HEK293 (cell line): Measurements from ENCODE around the gene PDZD4.

Experiments
- CTCF ChIA-PET: fragments of 350-600 bp; formaldehyde crosslinking; extraction: SDS; loops from one replicate; lab custom pipeline; 2021; ENCODE audit warnings: antibody characterized with exemption; lab: Yijun Ruan, JAX
- POLR2A ChIA-PET: fragments of 300-600 bp; formaldehyde crosslinking; extraction: SDS; loops from one replicate; lab custom pipeline; 2020; ENCODE audit warnings: antibody characterized with exemption, inconsistent platforms; lab: Yijun Ruan, JAX
- H3K27ac ChIP-seq: fragments of 200-500 bp; sonication (Bioruptor generic); 2 replicates; pipeline ENCODE4 v1.5.1; 2014; ENCODE audit warnings: low read depth, low read length, control low read depth, inconsistent platforms; ENCODE audit errors: extremely low read depth
- H3K36me3 ChIP-seq, 2 experiments: fragments of 200-500 bp in 1 of 2; sonication (Bioruptor generic) in 1 of 2; 1 replicate in 1 of 2; 2 replicates in 1 of 2; pipeline ENCODE4 v1.5.1; 2014 to 2017; ENCODE audit warnings: inconsistent platforms in 2 of 2, low read length in 2 of 2; ENCODE audit not compliant: control insufficient read depth in 2 of 2, insufficient read depth in 1 of 2
- H3K4me1 ChIP-seq: fragments of 200-500 bp; sonication (Bioruptor generic); 2 replicates; pipeline ENCODE4 v1.5.1; 2014; ENCODE audit warnings: mild to moderate bottlenecking, low read length, inconsistent platforms; ENCODE audit not compliant: control insufficient read depth, insufficient read depth
- H3K4me3 ChIP-seq: 2 replicates; pipeline ENCODE4 v1.5.1; 2011; ENCODE audit warnings: low read depth, mild to moderate bottlenecking, control low read depth, low read length, moderate library complexity
- H3K9me3 ChIP-seq: fragments of 200-500 bp; sonication (Bioruptor generic); 2 replicates; pipeline ENCODE4 v1.5.1; 2014; ENCODE audit warnings: low read depth, low read length, inconsistent platforms; ENCODE audit not compliant: control insufficient read depth, insufficient read depth
- HOXC10 ChIP-seq: sonication (generic); formaldehyde crosslinking; IDR thresholded peaks from 2 replicates; pipeline ENCODE4 v1.8.1; 2023; ENCODE audit warnings: mild to moderate bottlenecking, missing genetic modification reagents
- KLF1 ChIP-seq: fragments of 450-650 bp; formaldehyde crosslinking; IDR thresholded peaks from 2 replicates; pipeline ENCODE4 v1.5.1; 2016; ENCODE audit warnings: missing biosample characterization, missing genetic modification characterization
- ZFHX2 ChIP-seq: fragments of 450-650 bp; formaldehyde crosslinking; conservative IDR thresholded peaks from 2 replicates; pipeline ENCODE4 v1.5.1; 2016; ENCODE audit warnings: missing biosample characterization, missing genetic modification characterization
- ZFP41 ChIP-seq: fragments of 450-650 bp; formaldehyde crosslinking; IDR thresholded peaks from 2 replicates; pipeline ENCODE4 v1.5.1; 2016; ENCODE audit warnings: missing biosample characterization, missing genetic modification characterization, borderline replicate concordance
- ZNF114 ChIP-seq: fragments of 450-650 bp; formaldehyde crosslinking; IDR thresholded peaks from 2 replicates; pipeline ENCODE4 v1.5.0; 2017; ENCODE audit warnings: missing biosample characterization, missing genetic modification characterization
- ZNF157 ChIP-seq: fragments of 450-650 bp; formaldehyde crosslinking; IDR thresholded peaks from 2 replicates; pipeline ENCODE4 v1.5.1; 2016; ENCODE audit warnings: missing biosample characterization, missing genetic modification characterization
- ZNF175 ChIP-seq: fragments of 450-650 bp; formaldehyde crosslinking; IDR thresholded peaks from 2 replicates; pipeline ENCODE4 v1.5.1; 2016; ENCODE audit warnings: missing biosample characterization, missing genetic modification characterization
- ZNF248 ChIP-seq: fragments of 450-650 bp; formaldehyde crosslinking; IDR thresholded peaks from 2 replicates; pipeline ENCODE4 v1.5.1; 2017; ENCODE audit warnings: missing biosample characterization, missing genetic modification characterization
- ZNF354C ChIP-seq: fragments of 450-650 bp; formaldehyde crosslinking; IDR thresholded peaks from 2 replicates; pipeline ENCODE4 v1.5.1; 2016; ENCODE audit warnings: missing biosample characterization, missing genetic modification characterization, low read depth, borderline replicate concordance
- ZNF416 ChIP-seq: fragments of 450-650 bp; formaldehyde crosslinking; IDR thresholded peaks from 2 replicates; pipeline ENCODE4 v1.5.1; 2016; ENCODE audit warnings: missing biosample characterization, missing genetic modification characterization
- ZNF600 ChIP-seq: fragments of 450-650 bp; formaldehyde crosslinking; IDR thresholded peaks from 2 replicates; pipeline ENCODE4 v1.5.1; 2016; ENCODE audit warnings: missing biosample characterization, missing genetic modification characterization
- ZNF654 ChIP-seq: fragments of 450-650 bp; formaldehyde crosslinking; IDR thresholded peaks from 2 replicates; pipeline ENCODE4 v1.5.1; 2016; ENCODE audit warnings: low read depth, missing biosample characterization, missing genetic modification characterization
- ZNF677 ChIP-seq: fragments of 450-650 bp; IDR thresholded peaks from 2 replicates; pipeline ENCODE4 v1.5.0; 2018; ENCODE audit warnings: missing biosample characterization, mild to moderate bottlenecking, missing genetic modification characterization, moderate library complexity
- ZNF707 ChIP-seq: fragments of 450-650 bp; formaldehyde crosslinking; IDR thresholded peaks from 2 replicates; pipeline ENCODE4 v1.5.1; 2016; ENCODE audit warnings: missing biosample characterization, missing genetic modification characterization
- ZSCAN4 ChIP-seq: fragments of 450-650 bp; formaldehyde crosslinking; IDR thresholded peaks from 2 replicates; pipeline ENCODE4 v1.5.1; 2017; ENCODE audit warnings: missing biosample characterization, missing genetic modification characterization
- ZXDB ChIP-seq: fragments of 450-650 bp; formaldehyde crosslinking; IDR thresholded peaks from 2 replicates; pipeline ENCODE4 v1.5.1; 2016; ENCODE audit warnings: missing biosample characterization, missing genetic modification characterization
- TF ChIP-seq, protein P1 (sequence below): fragments of 450-650 bp; formaldehyde crosslinking; IDR thresholded peaks from 2 replicates; pipeline ENCODE4 v1.5.1; 2016; ENCODE audit warnings: missing biosample characterization, missing genetic modification characterization
- TF ChIP-seq, protein P2 (sequence below): fragments of 450-650 bp; formaldehyde crosslinking; IDR thresholded peaks from 2 replicates; pipeline ENCODE4 v1.5.1; 2016; ENCODE audit warnings: missing biosample characterization, missing genetic modification characterization

The PDZD4 gene

DNA sequence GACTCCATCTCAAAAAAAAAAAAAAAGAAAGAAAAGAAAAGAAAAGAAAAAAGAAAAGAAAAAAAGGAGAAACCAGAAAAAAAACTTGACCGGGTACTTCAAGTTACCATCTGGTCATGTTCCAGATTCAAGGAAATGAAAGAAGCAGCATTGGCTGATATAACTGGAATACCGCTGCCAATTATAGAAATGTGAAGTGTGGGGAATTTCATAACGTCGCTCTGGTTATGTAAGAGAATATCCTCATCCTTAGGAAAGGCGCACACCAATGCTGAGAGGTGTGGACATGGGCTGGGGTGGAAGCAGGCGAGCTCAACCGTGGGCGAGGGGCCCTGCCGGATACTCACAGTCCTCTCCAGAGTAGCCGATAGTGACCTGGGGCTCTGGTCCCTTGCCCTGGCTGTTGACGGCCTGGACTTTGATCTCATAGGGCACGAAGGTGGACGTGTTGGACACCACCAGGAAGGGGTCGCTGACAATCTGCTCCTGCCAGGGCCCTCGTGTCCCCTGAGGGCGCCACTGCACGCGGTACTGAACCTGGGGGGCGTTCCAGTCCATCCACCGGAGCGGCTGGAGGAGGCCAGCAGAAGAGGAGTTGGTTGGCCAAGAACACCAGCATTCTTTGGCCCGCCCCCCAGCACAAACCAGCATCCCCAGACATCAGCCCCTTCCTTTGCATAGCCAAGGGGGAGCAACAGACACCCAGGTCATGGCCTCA is 36.1 kb upstream of the PDZD4 start:
- Histone ChIP-seq H3K36me3 (no peaks in the 10 kb centered on the region), H3K27ac (no peak overlapping the region), H3K9me3 (no peaks in the 10 kb centered on the region), H3K4me3 (no peak overlapping the region), H3K4me1 (no peaks in the 10 kb centered on the region)
- POLR2A ChIA-PET, result no interaction called here
- CTCF ChIA-PET, result no interaction called here
- TF ChIP-seq ZSCAN4, result no peak
- TF ChIP-seq ZNF416, result no peak
- TF ChIP-seq, protein P1, sequence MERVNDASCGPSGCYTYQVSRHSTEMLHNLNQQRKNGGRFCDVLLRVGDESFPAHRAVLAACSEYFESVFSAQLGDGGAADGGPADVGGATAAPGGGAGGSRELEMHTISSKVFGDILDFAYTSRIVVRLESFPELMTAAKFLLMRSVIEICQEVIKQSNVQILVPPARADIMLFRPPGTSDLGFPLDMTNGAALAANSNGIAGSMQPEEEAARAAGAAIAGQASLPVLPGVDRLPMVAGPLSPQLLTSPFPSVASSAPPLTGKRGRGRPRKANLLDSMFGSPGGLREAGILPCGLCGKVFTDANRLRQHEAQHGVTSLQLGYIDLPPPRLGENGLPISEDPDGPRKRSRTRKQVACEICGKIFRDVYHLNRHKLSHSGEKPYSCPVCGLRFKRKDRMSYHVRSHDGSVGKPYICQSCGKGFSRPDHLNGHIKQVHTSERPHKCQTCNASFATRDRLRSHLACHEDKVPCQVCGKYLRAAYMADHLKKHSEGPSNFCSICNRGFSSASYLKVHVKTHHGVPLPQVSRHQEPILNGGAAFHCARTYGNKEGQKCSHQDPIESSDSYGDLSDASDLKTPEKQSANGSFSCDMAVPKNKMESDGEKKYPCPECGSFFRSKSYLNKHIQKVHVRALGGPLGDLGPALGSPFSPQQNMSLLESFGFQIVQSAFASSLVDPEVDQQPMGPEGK (tag by site-specific recombination), result no peak
- TF ChIP-seq ZNF677 (tag by site-specific recombination), result no peak
- no peak for TF ChIP-seq HOXC10 (CRISPR knock-in tag)
- TF ChIP-seq, protein P2, sequence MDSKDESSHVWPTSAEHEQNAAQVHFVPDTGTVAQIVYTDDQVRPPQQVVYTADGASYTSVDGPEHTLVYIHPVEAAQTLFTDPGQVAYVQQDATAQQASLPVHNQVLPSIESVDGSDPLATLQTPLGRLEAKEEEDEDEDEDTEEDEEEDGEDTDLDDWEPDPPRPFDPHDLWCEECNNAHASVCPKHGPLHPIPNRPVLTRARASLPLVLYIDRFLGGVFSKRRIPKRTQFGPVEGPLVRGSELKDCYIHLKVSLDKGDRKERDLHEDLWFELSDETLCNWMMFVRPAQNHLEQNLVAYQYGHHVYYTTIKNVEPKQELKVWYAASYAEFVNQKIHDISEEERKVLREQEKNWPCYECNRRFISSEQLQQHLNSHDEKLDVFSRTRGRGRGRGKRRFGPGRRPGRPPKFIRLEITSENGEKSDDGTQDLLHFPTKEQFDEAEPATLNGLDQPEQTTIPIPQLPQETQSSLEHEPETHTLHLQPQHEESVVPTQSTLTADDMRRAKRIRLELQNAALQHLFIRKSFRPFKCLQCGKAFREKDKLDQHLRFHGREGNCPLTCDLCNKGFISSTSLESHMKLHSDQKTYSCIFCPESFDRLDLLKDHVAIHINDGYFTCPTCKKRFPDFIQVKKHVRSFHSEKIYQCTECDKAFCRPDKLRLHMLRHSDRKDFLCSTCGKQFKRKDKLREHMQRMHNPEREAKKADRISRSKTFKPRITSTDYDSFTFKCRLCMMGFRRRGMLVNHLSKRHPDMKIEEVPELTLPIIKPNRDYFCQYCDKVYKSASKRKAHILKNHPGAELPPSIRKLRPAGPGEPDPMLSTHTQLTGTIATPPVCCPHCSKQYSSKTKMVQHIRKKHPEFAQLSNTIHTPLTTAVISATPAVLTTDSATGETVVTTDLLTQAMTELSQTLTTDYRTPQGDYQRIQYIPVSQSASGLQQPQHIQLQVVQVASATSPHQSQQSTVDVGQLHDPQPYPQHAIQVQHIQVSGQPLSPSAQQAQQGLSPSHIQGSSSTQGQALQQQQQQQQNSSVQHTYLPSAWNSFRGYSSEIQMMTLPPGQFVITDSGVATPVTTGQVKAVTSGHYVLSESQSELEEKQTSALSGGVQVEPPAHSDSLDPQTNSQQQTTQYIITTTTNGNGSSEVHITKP, result no peak
- TF ChIP-seq KLF1 (tag by site-specific recombination), result no peak
- TF ChIP-seq ZXDB (tag by site-specific recombination), result no peak
- TF ChIP-seq ZNF157 (tag by site-specific recombination), result no peak
- no peak for TF ChIP-seq ZNF354C (tag by site-specific recombination)
- no peak for TF ChIP-seq ZNF248 (tag by site-specific recombination)
- TF ChIP-seq ZNF175 (tag by site-specific recombination), result no peak

GRCh38 chrX:153865685-153866084 is 35.3 kb upstream of the PDZD4 start:
- H3K4me1 ChIP-seq, result no peaks in the 10 kb centered on the region
- H3K27ac ChIP-seq, result no peak overlapping the region
- no peaks in the 10 kb centered on the region for H3K36me3 ChIP-seq
- H3K9me3 ChIP-seq, result no peaks in the 10 kb centered on the region
- TF ChIP-seq ZNF600 (tag by site-specific recombination) (no peak), ZNF654 (tag by site-specific recombination) (no peak), ZFP41 (tag by site-specific recombination) (no peak), ZNF114 (tag by site-specific recombination) (no peak), ZNF707 (no peak), ZFHX2 (tag by site-specific recombination) (no peak)
- TF ChIP-seq, all 188 proteins: peak for 0
- POLR2A ChIA-PET, result no interaction called here
- CTCF ChIA-PET, result no interaction called here
- no peak overlapping the region for H3K4me3 ChIP-seq
